GM21723 (cell line): ENCODE measurements around the gene PRAME.
"Not testable (repeated sequence)": the region's sequence is repeated elsewhere in the genome, so short reads cannot be mapped to it uniquely, and the experiment has no call there.

ENCODE experiments used
- ATAC-seq: cut with Tn5 transposase; IDR thresholded peaks from one replicate; pipeline ENCODE4 v1.9.1; 2021; ENCODE audit warnings: mild to moderate bottlenecking, moderate library complexity; ENCODE audit not compliant: unreplicated experiment

The PRAME gene

GRCh38 chr22:22526125-22526912 lies 32.7 kb downstream of the PRAME start:
- ATAC-seq: no peak

GRCh38 chr22:22523494-22523893 lies 35.6 kb downstream of the PRAME start:
- ATAC-seq: no peak

- no peak for ATAC-seq
Measured at GRCh38 chr22:22521631-22522030, 37.4 kb downstream of the PRAME start.

- ATAC-seq: no peak
Measured at GRCh38 chr22:22520667-22521602, 38.1 kb downstream of the PRAME start.

- no peak for ATAC-seq
Measured at GRCh38 chr22:22520020-22520656, 38.9 kb downstream of the PRAME start, which contains the start of gene ZNF280A. Gene ZNF280A (minus strand): TSS chr22:22520270. CDS start chr22:22515630, 4,640 bp downstream.

- no peak for ATAC-seq
Measured at GRCh38 chr22:22519591-22519990, 39.5 kb downstream of the PRAME start.

GRCh38 chr22:22516992-22517391 lies 42.1 kb downstream of the PRAME start:
- no peak for ATAC-seq

GRCh38 chr22:22515890-22516289 lies 43.2 kb downstream of the PRAME start:
- ATAC-seq: no peak

GRCh38 chr22:22514431-22514830 lies 44.6 kb downstream of the PRAME start:
- ATAC-seq: not testable (repeated sequence)

GRCh38 chr22:22513619-22514018 lies 45.4 kb downstream of the PRAME start:
- ATAC-seq: no peak

- no peak for ATAC-seq
Measured at GRCh38 chr22:22512951-22513350, 46.1 kb downstream of the PRAME start.

- ATAC-seq: not testable (repeated sequence)
Measured at GRCh38 chr22:22510833-22511232, 48.2 kb downstream of the PRAME start.

- ATAC-seq: not testable (repeated sequence)
Measured at GRCh38 chr22:22509912-22510311, 49.2 kb downstream of the PRAME start.

GRCh38 chr22:22508274-22509176 lies 50.5 kb downstream of the PRAME start, which contains the start of gene ZNF280B:
Gene ZNF280B (minus strand): TSS chr22:22508742. CDS start chr22:22489398, 19,344 bp downstream.
- ATAC-seq: peak; percentile 73

- ATAC-seq: peak; percentile 21
Measured at GRCh38 chr22:22507743-22508273, 51.3 kb downstream of the PRAME start.

- no peak for ATAC-seq
Measured at GRCh38 chr22:22506736-22507135, 52.3 kb downstream of the PRAME start.

GRCh38 chr22:22498267-22498666 lies 60.8 kb downstream of the PRAME start:
- no peak for ATAC-seq
